ENCODE measurements around the gene ULK1. TPM values are rescaled to one million over a fixed set of nuclear protein-coding genes. Genes with fewer than 3 reads are reported as not detected.

The ULK1 gene
- polyA plus RNA-seq, 3 donors: 1.0 to 75.1 (median 1.3) TPM

- no peak overlapping the region for H3K4me2 ChIP-seq (replicated peaks; ENCODE audit: extremely low read depth, low read length, poor library complexity, severe bottlenecking)
- no peak overlapping the region for H3K9ac ChIP-seq (ENCODE audit: insufficient read depth, low read length, poor library complexity, severe bottlenecking)
- 97% methylated on average over 6 of the region's 6 CpGs for WGBS (ENCODE audit: insufficient coverage)
- Mint-ChIP-seq H3K9me3 (no peaks in the 10 kb centered on the region), H3K27ac (no peak overlapping the region), H3K4me3 (no peak overlapping the region), H3K4me1 (peaks cover 23% of the 10 kb centered on the region), H3K36me3 (peaks cover 26 to 48% of the 10 kb centered on the region in 2 donors), H3K27me3 (ENCODE audit: low read depth in 3 of 3) (peaks cover 0 to 2% (median 0%) of the 10 kb centered on the region in 3 donors)
- no peaks in the 10 kb centered on the region for H3K9me3 ChIP-seq (replicated peaks in 1 of 2; ENCODE audit: control insufficient read depth in 1 of 2, insufficient read depth in 1 of 2, low read length in 2 of 2)
- peaks cover 13 to 47% of the 10 kb centered on the region in 2 donors for H3K36me3 ChIP-seq (replicated peaks in 1 of 2; ENCODE audit: control insufficient read depth in 1 of 2, insufficient read depth in 2 of 2, low read length in 2 of 2)
- peaks cover 91% of the 10 kb centered on the region for H3K79me2 ChIP-seq (ENCODE audit: insufficient read depth, low read length)
- DNase-seq: no peak
- intact Hi-C loops (cut with micrococcal nuclease): no loop called here
- H4K20me1 ChIP-seq (ENCODE audit: insufficient read depth, low read length): peaks cover 92% of the 10 kb centered on the region
- H3K27ac ChIP-seq (ENCODE audit: low read depth in 1 of 2, low read length in 2 of 2): no peak overlapping the region
- H3K4me3 ChIP-seq (replicated peaks in 1 of 3; ENCODE audit: low read depth in 2 of 3, low read length in 3 of 3): no peak overlapping the region
- H2AFZ ChIP-seq (ENCODE audit: insufficient read depth, low read depth, low read length, poor library complexity, severe bottlenecking): no peak overlapping the region
- peaks cover 19 to 31% of the 10 kb centered on the region in 2 donors for H3K4me1 ChIP-seq (ENCODE audit: control insufficient read depth in 1 of 2, insufficient read depth in 2 of 2, low read length in 2 of 2)
- H3K27me3 ChIP-seq (ENCODE audit: control insufficient read depth in 2 of 2, insufficient read depth in 2 of 2, low read length in 2 of 2): no peaks in the 10 kb centered on the region
- TF ChIP-seq CTCF (IDR thresholded peaks at IDR 0.05): no peak
Observed at GRCh38 chr12:131900397-131900796, 6.0 kb downstream of the ULK1 start.

DNA sequence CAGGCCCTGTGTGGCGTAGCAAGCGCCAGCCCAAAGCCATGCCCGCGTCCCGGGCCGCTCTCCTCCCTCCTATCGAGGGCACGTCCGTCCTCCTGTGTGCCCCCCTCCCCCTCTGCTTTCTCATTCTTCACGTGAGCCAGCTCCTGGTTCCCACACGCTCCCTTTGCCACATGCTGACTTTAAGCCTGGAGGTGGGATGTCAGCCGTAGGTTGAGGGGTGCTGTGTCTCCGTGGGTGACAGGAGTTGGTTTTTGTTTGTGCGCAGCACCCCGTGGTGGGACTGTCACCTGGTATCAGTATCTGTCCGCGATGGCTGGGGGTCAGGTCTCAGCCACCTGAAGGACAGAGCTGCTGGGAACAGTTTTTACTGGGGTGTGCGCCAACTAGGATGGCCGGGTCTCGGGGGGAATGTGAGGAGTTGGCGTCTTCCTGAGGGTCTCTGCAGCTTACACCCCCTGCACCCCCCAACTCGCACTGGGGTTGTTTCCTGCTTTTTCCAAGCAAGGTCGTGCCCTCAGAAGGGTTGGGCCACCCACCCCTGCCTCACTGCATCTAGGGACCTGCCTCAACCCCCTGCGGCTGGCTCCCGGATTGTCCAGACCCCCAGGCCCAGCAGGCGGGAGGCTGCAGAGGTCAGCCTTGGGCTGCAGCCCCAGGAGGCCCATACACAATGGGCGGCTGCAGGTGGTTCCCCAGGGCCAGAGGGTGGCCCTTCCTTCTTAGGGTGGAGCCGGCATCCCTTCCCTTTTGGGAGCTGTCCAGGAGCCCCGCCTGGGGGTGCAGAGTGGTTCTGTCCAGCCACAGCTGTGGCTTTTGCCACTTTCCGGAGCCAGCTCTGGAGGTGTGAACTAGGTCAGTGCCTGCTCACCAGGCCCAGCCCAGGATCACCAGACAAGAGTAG, 7.3 kb downstream of the ULK1 start:
- H3K4me1 Mint-ChIP-seq: peaks cover 18% of the 10 kb centered on the region
- no peak overlapping the region for H3K9ac ChIP-seq (ENCODE audit: insufficient read depth, low read length, poor library complexity, severe bottlenecking)
- no peak for DNase-seq

More for the DNA sequence above, 7.3 kb downstream of the ULK1 start:
- no peak overlapping the region for H3K4me3 ChIP-seq (replicated peaks in 1 of 3; ENCODE audit: low read depth in 2 of 3, low read length in 3 of 3)
- H4K20me1 ChIP-seq (ENCODE audit: insufficient read depth, low read length): peaks cover 100% of the 10 kb centered on the region
- 86% methylated on average over 15 of the region's 30 CpGs for WGBS (ENCODE audit: insufficient coverage)
- H3K9me3 Mint-ChIP-seq: no peaks in the 10 kb centered on the region
- peaks cover 8 to 19% of the 10 kb centered on the region in 2 donors for H3K4me1 ChIP-seq (ENCODE audit: control insufficient read depth in 1 of 2, insufficient read depth in 2 of 2, low read length in 2 of 2)
- peak overlapping the region in 1 of 7 donors; percentile 31 for H3K27ac Mint-ChIP-seq
- no peak overlapping the region for H3K27ac ChIP-seq (ENCODE audit: low read depth in 1 of 2, low read length in 2 of 2)
- TF ChIP-seq CTCF (IDR thresholded peaks at IDR 0.05): no peak
- no peaks in the 10 kb centered on the region for H3K27me3 ChIP-seq (ENCODE audit: control insufficient read depth in 2 of 2, insufficient read depth in 2 of 2, low read length in 2 of 2)
- H3K36me3 Mint-ChIP-seq: peaks cover 27 to 59% of the 10 kb centered on the region in 2 donors
- H3K79me2 ChIP-seq (ENCODE audit: insufficient read depth, low read length): peaks cover 83% of the 10 kb centered on the region
- peaks cover 0 to 2% (median 0%) of the 10 kb centered on the region in 3 donors for H3K27me3 Mint-ChIP-seq (ENCODE audit: low read depth in 3 of 3)
- H3K4me2 ChIP-seq (replicated peaks; ENCODE audit: extremely low read depth, low read length, poor library complexity, severe bottlenecking): no peak overlapping the region
- H3K4me3 Mint-ChIP-seq: no peak overlapping the region
- intact Hi-C loops (cut with micrococcal nuclease): no loop called here
- no peak overlapping the region for H2AFZ ChIP-seq (ENCODE audit: insufficient read depth, low read depth, low read length, poor library complexity, severe bottlenecking)
- no peaks in the 10 kb centered on the region for H3K9me3 ChIP-seq (replicated peaks in 1 of 2; ENCODE audit: control insufficient read depth in 1 of 2, insufficient read depth in 1 of 2, low read length in 2 of 2)
- peaks cover 20 to 55% of the 10 kb centered on the region in 2 donors for H3K36me3 ChIP-seq (replicated peaks in 1 of 2; ENCODE audit: control insufficient read depth in 1 of 2, insufficient read depth in 2 of 2, low read length in 2 of 2)

Data from CD14-positive monocyte (primary cell).